ENCODE data around the gene PRRC2B.
A peak's percentile ranks its signal among the peaks of the same experiment; 100 is the strongest.

Gene PRRC2B

DNA sequence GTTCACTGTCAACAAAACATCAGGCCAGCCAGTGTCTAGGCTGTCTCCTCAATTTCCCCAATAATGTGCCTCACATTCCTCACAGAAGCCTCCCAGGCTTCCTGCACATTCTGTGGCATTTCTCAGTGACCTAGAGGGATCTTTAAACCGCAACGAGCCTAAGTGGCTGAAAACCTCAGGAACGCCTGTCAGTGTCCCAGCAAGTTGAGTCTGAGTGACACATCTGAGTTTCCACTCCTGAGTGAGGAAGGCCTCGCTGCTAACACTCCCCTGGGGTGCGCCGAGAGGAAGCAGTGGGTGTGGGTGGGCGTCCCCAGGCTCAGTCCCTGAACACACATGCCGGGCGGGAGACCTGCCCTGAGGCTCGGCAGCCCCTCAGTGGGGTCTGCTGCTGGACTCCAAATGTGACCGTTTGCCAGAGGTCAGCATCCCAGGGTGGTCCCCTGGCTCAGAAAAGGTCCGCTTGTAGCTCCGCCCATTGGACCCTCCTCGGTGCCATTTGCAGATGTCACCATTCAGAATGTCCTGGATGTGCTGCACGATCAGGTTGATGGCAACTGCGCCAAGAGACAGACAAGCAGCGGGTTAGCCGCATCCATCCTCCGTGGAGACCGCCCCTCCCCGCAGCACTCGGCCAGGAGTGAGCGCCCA, 130.9 kb downstream of the PRRC2B start:
- DNase-seq (ENCODE audit: low read depth), result no peak
- TF ChIP-seq, protein P1, sequence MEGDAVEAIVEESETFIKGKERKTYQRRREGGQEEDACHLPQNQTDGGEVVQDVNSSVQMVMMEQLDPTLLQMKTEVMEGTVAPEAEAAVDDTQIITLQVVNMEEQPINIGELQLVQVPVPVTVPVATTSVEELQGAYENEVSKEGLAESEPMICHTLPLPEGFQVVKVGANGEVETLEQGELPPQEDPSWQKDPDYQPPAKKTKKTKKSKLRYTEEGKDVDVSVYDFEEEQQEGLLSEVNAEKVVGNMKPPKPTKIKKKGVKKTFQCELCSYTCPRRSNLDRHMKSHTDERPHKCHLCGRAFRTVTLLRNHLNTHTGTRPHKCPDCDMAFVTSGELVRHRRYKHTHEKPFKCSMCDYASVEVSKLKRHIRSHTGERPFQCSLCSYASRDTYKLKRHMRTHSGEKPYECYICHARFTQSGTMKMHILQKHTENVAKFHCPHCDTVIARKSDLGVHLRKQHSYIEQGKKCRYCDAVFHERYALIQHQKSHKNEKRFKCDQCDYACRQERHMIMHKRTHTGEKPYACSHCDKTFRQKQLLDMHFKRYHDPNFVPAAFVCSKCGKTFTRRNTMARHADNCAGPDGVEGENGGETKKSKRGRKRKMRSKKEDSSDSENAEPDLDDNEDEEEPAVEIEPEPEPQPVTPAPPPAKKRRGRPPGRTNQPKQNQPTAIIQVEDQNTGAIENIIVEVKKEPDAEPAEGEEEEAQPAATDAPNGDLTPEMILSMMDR (IDR thresholded peaks at IDR 0.05; ENCODE audit: control insufficient read depth, extremely low read depth, insufficient read depth), result no peak
- H3K4me3 ChIP-seq (ENCODE audit: low read depth, low read length), result no peak overlapping the region

DNA sequence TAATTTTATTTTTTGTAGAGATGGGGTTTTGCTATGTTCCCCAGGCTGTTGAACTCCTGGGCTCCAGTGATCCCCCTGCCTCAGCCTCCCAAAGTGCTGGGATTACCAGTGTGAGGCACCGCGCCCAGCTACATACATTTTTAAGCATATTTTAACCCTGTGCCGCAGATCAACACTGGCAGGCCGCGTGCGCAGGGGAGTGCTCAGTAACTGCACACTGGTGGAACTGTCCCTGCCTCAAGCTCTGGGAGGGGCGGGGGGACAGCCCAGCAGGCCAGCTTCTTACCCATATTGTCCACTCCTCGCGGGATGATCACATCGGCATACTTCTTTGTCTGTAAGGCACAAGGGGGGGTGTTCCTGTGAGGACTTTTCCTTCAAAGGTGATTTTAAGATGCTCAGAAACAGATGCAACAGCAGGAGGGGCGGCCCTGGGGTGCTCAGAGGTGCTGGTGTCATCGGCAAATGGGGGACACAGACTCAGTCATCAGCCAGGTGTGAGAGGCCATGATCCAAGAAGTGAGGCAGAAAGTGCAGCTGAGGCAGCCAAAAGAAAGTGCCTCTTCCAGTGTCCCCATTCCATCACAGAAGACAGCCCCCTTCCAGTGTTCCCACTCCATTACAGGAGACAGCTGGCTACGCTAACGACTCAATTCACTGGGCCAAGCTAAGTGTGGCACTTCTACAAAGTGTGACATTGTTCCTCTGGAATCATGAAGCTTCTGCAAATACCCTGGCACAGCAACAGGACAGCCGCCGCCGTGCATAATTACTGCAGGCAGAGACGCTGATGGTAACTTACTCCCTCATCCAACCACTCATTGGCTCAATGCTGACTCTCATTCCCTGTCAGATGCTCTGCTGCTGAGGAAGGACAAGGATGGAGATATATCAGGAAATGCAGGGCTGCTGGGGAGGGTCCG, 132.0 kb downstream of the PRRC2B start:
- DNase-seq (ENCODE audit: low read depth), result no peak
- H3K4me3 ChIP-seq (ENCODE audit: low read depth, low read length), result no peak overlapping the region
- TF ChIP-seq, protein P1 (IDR thresholded peaks at IDR 0.05; ENCODE audit: control insufficient read depth, extremely low read depth, insufficient read depth), result no peak

DNA sequence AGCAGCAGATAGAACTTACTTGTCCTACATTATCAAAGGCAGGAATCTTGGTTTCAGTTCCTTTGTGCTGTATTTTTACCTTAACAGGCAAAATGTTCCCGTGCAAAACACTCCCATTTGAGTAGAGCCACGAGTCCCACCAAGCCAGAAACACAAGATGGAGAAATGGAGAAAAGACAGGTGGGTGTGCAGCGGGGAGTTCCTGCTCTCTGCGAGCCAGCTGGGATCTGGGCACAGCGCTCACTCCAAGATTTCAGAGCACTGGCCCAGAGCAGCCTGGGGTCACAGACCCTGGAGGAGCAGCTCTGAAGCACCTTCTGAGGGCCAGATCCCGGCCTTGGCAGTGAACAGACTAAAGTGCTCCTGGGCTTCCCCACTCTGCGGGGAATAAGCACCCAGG, 134.3 kb downstream of the PRRC2B start:
- no peak for DNase-seq (ENCODE audit: low read depth)

DNA sequence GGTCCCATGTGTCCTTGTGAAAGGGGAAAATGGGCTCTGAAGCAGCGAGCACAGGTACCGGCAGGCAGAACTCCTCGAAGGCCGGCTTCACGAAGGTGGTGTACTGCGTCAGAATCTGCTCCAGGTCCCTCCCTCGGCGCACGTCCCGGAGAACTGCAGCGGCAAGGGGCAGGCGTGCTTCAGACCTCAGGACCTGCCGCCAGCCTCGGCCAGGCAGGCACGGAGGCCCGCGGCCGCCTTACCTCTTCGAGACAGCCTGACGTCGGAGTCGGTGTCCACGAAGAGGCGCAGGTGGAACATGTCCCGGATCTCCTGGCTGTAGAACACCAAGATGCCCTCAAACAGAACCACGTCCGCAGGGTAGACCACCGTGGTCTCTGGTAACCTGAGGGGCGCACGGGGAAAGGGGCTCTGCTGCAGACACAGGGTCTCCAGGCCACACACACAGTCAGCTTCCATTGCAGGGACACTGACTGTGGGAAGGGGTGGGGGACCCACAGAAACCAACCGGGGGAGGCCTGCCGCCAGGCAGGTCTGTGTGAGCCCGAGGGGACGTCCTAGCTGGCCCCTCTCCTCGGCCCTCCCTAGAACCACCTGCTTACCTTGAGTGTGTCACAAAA, 135.1 kb downstream of the PRRC2B start:
- no peak overlapping the region for H3K4me3 ChIP-seq (ENCODE audit: low read depth, low read length)
- DNase-seq (ENCODE audit: low read depth), result no peak
- TF ChIP-seq, protein P1 (IDR thresholded peaks at IDR 0.05; ENCODE audit: control insufficient read depth, extremely low read depth, insufficient read depth), result no peak

More for the DNA sequence above, 134.3 kb downstream of the PRRC2B start:
- TF ChIP-seq, protein P1 (IDR thresholded peaks at IDR 0.05; ENCODE audit: control insufficient read depth, extremely low read depth, insufficient read depth), result no peak
- H3K4me3 ChIP-seq (ENCODE audit: low read depth, low read length), result no peak overlapping the region

DNA sequence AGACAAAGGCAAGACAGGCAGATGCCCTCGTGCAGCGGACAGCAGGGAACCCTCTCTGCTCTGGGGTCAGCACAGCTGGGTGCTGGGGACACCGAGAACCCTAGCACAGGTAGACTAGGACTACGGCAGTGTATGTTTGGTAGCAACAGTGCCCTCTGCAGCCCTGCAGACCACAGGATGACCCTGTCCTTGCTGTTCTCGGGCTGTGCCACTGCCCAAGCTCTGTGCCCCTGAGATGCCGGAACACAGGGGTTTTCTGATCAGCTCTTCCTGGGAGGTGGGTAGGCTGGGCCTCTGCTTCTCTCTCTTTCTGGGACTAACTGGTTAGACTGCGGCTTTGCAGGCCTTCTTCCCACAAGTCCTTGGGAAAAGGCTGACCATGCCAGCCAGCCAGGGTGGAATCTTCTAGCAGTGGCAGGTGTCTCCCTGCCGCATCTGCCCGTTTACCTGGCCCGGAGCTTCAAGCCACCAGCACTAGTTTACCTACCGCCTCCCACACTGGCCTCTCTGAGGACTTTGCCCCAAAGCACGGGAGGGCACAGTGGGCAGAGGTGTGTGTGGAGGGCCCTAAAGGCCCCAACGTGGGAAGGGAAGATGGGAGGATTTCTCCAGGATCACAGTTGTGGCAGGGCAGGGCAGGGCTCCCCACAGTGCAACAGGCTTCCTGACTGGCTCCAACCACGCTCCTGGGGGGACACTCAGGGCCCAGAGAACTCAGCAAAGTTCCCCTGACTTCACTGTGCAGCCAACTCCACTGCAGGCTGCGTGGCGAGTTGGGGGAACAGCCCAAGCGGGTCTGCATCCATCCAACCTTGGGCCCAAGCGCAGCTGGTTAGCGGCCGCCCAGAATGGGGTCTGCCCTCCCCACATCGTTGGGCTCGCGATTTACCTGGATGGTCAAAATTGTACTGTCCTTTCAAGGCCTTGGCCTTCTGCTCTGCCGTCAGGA, 136.0 kb downstream of the PRRC2B start:
- H3K4me3 ChIP-seq (ENCODE audit: low read depth, low read length), result peak overlapping the region; percentile 76
- TF ChIP-seq, protein P1 (IDR thresholded peaks at IDR 0.05; ENCODE audit: control insufficient read depth, extremely low read depth, insufficient read depth), result peak; percentile 47
- no peak for DNase-seq (ENCODE audit: low read depth)

DNA sequence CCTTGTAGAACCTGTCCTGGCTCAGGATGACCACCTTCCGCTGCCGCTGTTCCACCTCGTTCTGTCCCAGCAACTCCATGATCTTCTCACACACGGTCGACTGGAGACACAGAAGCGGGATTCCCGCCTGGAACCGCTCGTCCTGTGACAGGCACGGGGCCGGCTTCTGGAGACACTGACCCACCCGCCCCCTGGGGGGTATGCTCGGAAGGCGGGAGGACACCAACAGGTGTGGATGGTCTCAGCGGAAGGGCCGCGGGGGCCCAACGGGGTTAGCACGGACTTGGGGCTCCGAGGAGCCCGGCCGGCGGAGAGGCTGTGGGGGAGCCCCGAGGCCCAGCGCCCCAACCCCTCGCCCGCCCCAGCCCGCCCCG, 136.6 kb downstream of the PRRC2B start:
- H3K4me3 ChIP-seq (ENCODE audit: low read depth, low read length), result peak overlapping the region; percentile 76
- peak; percentile 15 for DNase-seq (ENCODE audit: low read depth)
- TF ChIP-seq, protein P1 (IDR thresholded peaks at IDR 0.05; ENCODE audit: control insufficient read depth, extremely low read depth, insufficient read depth), result no peak

Measured in LNCaP clone FGC (cell line).